ENCODE data around the gene ZNF805. TPM values are rescaled to one million over a fixed set of nuclear protein-coding genes. Genes with fewer than 3 reads are reported as not detected.

Gene ZNF805
- total RNA-seq, 1 donor from 2014 or later = 16.9 TPM

- peaks cover 90% of the 10 kb centered on the region for H3K36me3 Mint-ChIP-seq
- no peak overlapping the region for H3K27ac Mint-ChIP-seq
- no peak for DNase-seq (ENCODE audit: extremely low spot score, unreplicated experiment)
- H3K9me3 Mint-ChIP-seq = peaks cover 20% of the 10 kb centered on the region
- H3K4me3 Mint-ChIP-seq = no peak overlapping the region
- no peak for TF ChIP-seq CTCF (conservative IDR thresholded peaks at IDR 0.05)
- no peaks in the 10 kb centered on the region for H3K27me3 Mint-ChIP-seq
- H3K4me1 Mint-ChIP-seq (ENCODE audit: unreplicated experiment) = no peaks in the 10 kb centered on the region
Observed at GRCh38 chr19:57290970-57291369, 50.5 kb downstream of the ZNF805 start.

GRCh38 chr19:57292547-57292946 lies 52.1 kb downstream of the ZNF805 start:
- no peak for TF ChIP-seq CTCF (conservative IDR thresholded peaks at IDR 0.05)
- H3K9me3 Mint-ChIP-seq = peaks cover 20% of the 10 kb centered on the region
- peaks cover 85% of the 10 kb centered on the region for H3K36me3 Mint-ChIP-seq
- H3K27me3 Mint-ChIP-seq = no peaks in the 10 kb centered on the region
- no peak for DNase-seq (ENCODE audit: extremely low spot score, unreplicated experiment)
- no peak overlapping the region for H3K4me3 Mint-ChIP-seq
- no peaks in the 10 kb centered on the region for H3K4me1 Mint-ChIP-seq (ENCODE audit: unreplicated experiment)
- no peak overlapping the region for H3K27ac Mint-ChIP-seq

DNA sequence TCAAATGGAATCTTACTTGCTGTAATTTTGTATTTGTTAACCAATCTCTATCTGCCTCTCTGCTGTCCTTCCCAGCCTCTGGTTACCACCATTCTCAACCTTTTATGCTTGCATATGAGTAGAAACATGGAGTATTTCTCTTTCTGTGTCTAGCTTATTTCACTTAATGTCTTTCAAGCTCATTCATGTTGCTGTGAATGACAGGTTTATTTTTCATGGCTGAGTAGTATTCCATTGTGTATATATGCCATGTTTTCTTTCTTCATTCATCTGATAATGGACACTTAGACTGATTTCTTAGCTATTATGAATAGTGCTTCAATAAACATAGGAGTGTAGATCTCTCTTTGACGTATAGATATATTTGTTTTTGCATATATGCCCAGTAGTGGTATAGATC lies 53.3 kb downstream of the ZNF805 start:
- Mint-ChIP-seq H3K9me3 (peaks cover 20% of the 10 kb centered on the region), H3K4me1 (ENCODE audit: unreplicated experiment) (no peaks in the 10 kb centered on the region)

DNA sequence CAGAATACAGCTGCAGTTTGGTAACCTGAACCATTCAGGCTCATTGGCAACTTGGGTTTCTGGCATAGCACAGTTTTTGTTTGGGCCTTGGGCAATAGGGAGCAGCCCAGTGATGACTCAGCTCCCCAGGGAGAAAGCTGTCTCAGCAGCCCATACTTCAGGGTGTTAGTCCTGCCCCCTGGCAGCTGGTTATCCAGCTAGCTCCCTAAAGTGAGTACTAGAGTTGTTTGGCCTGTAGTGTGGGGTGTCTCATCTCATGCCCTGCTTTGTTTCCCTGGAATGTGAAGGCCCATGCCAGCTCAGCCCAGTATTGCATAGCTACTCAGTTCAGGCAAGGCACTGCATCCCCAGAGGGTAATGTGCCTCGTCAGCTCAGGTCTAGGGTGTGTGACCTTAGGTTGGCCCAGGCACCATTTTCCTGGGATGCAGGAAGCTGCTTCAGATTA lies 61.6 kb downstream of the ZNF805 start:
- no peak for DNase-seq (ENCODE audit: extremely low spot score, unreplicated experiment)

More for the DNA sequence above, 53.3 kb downstream of the ZNF805 start:
- no peak for DNase-seq (ENCODE audit: extremely low spot score, unreplicated experiment)
- Mint-ChIP-seq H3K27me3 (no peaks in the 10 kb centered on the region), H3K27ac (no peak overlapping the region), H3K4me3 (no peak overlapping the region), H3K36me3 (peaks cover 81% of the 10 kb centered on the region)
- no peak for TF ChIP-seq CTCF (conservative IDR thresholded peaks at IDR 0.05)

DNA sequence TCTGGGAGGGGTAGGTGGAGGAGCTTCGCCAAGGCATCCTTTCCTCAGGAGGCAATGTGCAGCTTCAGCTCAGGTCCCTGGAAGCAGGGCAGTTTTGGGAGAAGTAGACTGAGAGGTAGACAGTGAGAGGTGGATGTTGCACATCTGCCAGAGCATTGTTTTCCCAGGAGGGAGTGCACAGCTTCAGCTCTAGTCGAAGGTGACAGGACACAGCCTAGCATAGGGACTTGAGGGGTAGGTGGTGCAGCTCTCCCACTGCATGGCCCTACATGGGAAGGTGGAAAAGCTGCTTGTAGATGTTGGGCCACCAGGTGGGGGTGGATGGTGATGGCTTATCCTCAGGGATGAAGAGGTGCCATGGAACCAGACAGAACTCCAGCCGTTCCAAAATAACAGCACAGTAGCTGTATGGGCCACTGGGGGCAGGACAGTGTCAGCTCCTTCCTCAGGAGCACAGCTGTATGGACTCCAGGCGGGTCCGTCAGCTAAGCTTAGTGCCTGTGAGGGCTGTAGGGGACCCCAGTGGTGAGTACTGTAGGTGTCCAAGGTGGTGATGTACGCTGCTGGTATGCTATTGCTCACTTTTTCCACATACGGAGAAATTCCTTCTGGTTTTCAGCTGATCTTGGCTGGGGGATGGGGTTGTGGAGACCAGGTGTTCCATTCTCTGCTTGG lies 62.4 kb downstream of the ZNF805 start:
- DNase-seq (ENCODE audit: extremely low spot score, unreplicated experiment) = no peak
- H3K36me3 Mint-ChIP-seq = peaks cover 26% of the 10 kb centered on the region

More for the DNA sequence above, 61.6 kb downstream of the ZNF805 start:
- Mint-ChIP-seq H3K4me1 (ENCODE audit: unreplicated experiment) (no peaks in the 10 kb centered on the region), H3K9me3 (no peaks in the 10 kb centered on the region), H3K4me3 (no peak overlapping the region), H3K36me3 (peaks cover 30% of the 10 kb centered on the region), H3K27ac (peak overlapping the region; percentile 61), H3K27me3 (no peaks in the 10 kb centered on the region)
- TF ChIP-seq CTCF (conservative IDR thresholded peaks at IDR 0.05) = no peak

More for the DNA sequence above, 62.4 kb downstream of the ZNF805 start:
- Mint-ChIP-seq H3K4me3 (no peak overlapping the region), H3K9me3 (no peaks in the 10 kb centered on the region), H3K27me3 (no peaks in the 10 kb centered on the region), H3K27ac (no peak overlapping the region), H3K4me1 (ENCODE audit: unreplicated experiment) (no peaks in the 10 kb centered on the region)
- no peak for TF ChIP-seq CTCF (conservative IDR thresholded peaks at IDR 0.05)

Other genes starting within 250 kb of the ZNF805 start
- gene USP29, start 120.6 kb upstream of the ZNF805 start, total RNA-seq (ENCODE audit: low replicate concordance) = not detected in 2 replicates
- not detected in 2 replicates for gene ZIM3, start 95.4 kb upstream of the ZNF805 start, total RNA-seq (ENCODE audit: low replicate concordance)
- not detected in 2 replicates for gene DUXA, start 73.1 kb upstream of the ZNF805 start, total RNA-seq (ENCODE audit: low replicate concordance)
- gene ZNF264, start 49.1 kb upstream of the ZNF805 start, total RNA-seq (ENCODE audit: low replicate concordance) = 37.0 and 42.5 TPM in 2 replicates
- gene AURKC, start 9.6 kb upstream of the ZNF805 start, total RNA-seq (ENCODE audit: low replicate concordance) = 0.34 and 0.55 TPM in 2 replicates
- gene ZNF460, start 39.9 kb downstream of the ZNF805 start, total RNA-seq (ENCODE audit: low replicate concordance) = 58.4 and 66.1 TPM in 2 replicates
- gene ZNF543, start 79.8 kb downstream of the ZNF805 start, total RNA-seq (ENCODE audit: low replicate concordance) = 8.3 and 9.8 TPM in 2 replicates
- gene ZNF304, start 110.6 kb downstream of the ZNF805 start, total RNA-seq (ENCODE audit: low replicate concordance) = 12.1 and 12.2 TPM in 2 replicates
- gene TRAPPC2B, start 122.9 kb downstream of the ZNF805 start, total RNA-seq (ENCODE audit: low replicate concordance) = 11.9 and 12.3 TPM in 2 replicates
- 3.9 and 4.9 TPM in 2 replicates for gene ZNF547, start 122.9 kb downstream of the ZNF805 start, total RNA-seq (ENCODE audit: low replicate concordance)
- gene ZNF548, start 149.2 kb downstream of the ZNF805 start, total RNA-seq (ENCODE audit: low replicate concordance) = 23.9 and 28.2 TPM in 2 replicates
- 13.3 and 13.9 TPM in 2 replicates for gene ZNF17, start 170.5 kb downstream of the ZNF805 start, total RNA-seq (ENCODE audit: low replicate concordance)
- gene ZNF749, start 194.7 kb downstream of the ZNF805 start, total RNA-seq (ENCODE audit: low replicate concordance) = 17.5 and 26.6 TPM in 2 replicates
- gene VN1R1, start 216.5 kb downstream of the ZNF805 start, total RNA-seq (ENCODE audit: low replicate concordance) = 0.94 and 1.6 TPM in 2 replicates
- gene ZNF772, start 236.9 kb downstream of the ZNF805 start, total RNA-seq (ENCODE audit: low replicate concordance) = 16.6 and 18.0 TPM in 2 replicates
- 15.4 and 18.4 TPM in 2 replicates for gene ZNF419, start 247.1 kb downstream of the ZNF805 start, total RNA-seq (ENCODE audit: low replicate concordance)